ENCODE measurements around the gene FXN.
"Not testable (repeated sequence)": the region's sequence is repeated elsewhere in the genome, so short reads cannot be mapped to it uniquely, and the experiment has no call there.

FXN gene

DNA sequence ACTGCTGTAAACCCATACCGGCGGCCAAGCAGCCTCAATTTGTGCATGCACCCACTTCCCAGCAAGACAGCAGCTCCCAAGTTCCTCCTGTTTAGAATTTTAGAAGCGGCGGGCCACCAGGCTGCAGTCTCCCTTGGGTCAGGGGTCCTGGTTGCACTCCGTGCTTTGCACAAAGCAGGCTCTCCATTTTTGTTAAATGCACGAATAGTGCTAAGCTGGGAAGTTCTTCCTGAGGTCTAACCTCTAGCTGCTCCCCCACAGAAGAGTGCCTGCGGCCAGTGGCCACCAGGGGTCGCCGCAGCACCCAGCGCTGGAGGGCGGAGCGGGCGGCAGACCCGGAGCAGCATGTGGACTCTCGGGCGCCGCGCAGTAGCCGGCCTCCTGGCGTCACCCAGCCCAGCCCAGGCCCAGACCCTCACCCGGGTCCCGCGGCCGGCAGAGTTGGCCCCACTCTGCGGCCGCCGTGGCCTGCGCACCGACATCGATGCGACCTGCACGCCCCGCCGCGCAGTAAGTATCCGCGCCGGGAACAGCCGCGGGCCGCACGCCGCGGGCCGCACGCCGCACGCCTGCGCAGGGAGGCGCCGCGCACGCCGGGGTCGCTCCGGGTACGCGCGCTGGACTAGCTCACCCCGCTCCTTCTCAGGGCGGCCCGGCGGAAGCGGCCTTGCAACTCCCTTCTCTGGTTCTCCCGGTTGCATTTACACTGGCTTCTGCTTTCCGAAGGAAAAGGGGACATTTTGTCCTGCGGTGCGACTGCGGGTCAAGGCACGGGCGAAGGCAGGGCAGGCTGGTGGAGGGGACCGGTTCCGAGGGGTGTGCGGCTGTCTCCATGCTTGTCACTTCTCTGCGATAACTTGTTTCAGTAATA lies at the start of gene FXN:
TSS of gene FXN (plus strand) at position 315 of the 871 bp plus-strand sequence. CDS start at position 346, 31 bp downstream.
- no peak for TF ChIP-seq ZFX (IDR thresholded peaks at IDR 0.05; ENCODE audit: borderline replicate concordance)
- TF ChIP-seq, protein P1, sequence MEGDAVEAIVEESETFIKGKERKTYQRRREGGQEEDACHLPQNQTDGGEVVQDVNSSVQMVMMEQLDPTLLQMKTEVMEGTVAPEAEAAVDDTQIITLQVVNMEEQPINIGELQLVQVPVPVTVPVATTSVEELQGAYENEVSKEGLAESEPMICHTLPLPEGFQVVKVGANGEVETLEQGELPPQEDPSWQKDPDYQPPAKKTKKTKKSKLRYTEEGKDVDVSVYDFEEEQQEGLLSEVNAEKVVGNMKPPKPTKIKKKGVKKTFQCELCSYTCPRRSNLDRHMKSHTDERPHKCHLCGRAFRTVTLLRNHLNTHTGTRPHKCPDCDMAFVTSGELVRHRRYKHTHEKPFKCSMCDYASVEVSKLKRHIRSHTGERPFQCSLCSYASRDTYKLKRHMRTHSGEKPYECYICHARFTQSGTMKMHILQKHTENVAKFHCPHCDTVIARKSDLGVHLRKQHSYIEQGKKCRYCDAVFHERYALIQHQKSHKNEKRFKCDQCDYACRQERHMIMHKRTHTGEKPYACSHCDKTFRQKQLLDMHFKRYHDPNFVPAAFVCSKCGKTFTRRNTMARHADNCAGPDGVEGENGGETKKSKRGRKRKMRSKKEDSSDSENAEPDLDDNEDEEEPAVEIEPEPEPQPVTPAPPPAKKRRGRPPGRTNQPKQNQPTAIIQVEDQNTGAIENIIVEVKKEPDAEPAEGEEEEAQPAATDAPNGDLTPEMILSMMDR (IDR thresholded peaks at IDR 0.05): peak; percentile 99
- peak within 1 kb of the TSS; percentile 56; the same call in 1 of the 2 replicates for H3K27ac ChIP-seq

DNA sequence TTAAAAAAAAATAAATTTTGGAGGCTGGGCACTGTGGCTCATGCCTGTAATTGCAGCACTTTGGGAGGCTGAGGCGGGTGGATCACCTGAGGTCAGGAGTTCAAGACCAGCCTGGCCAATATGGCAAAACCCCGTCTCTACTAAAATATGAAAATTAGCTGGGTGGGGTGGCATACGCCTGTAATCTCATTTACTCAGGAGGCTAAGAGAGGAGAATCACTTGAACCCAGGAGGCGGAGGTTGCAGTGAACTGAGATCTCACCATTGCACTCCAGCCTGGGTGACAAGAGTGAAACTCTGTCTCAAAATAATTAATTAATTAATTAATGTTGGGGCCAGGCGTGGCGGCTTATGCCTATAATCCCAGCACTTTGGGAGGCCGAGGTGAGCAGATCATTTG lies 48.6 kb upstream of the FXN start:
- H3K27ac ChIP-seq: not testable (repeated sequence)

DNA sequence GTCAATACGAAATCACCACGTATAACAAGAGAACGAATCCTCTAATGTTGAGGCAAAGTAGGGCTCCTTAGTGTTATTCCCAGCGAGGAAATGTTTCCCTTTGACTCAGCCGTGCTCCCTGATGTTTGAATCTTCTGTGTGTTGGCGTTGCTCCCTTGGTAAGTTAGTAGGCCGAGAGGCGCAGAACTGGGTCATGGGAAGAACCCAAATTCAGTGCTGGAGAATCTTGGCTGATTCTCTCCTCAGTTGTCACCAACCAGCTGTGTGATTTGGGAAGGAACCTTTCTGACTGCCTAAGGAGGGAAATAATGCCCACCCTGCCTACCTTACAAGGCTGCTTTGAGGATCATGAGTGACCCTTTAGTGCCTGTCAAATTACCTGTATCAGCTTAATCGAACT lies 44.1 kb upstream of the FXN start:
- TF ChIP-seq ZFX (IDR thresholded peaks at IDR 0.05; ENCODE audit: borderline replicate concordance): no peak
- TF ChIP-seq, protein P1 (IDR thresholded peaks at IDR 0.05): no peak
- no peak overlapping the region for H3K27ac ChIP-seq

DNA sequence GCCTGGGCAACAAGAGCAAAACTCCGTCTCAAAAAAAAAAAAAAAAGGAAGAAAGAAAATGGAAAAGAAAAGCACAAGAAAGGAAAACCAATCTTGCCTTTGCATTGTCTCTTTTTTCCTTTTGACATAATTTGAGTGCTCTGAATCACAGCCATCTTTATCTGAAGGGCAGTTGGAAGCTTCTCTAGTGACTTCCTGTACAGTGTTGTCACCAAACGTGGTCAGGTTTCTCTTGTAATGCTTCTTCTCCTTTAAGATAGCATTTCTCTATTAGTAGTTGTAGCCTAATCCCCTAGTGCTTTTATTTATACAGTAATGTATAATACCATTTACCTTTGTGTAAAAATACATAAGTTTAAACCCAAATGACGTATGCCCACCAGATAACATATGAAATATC lies 39.8 kb upstream of the FXN start:
- TF ChIP-seq, protein P1 (IDR thresholded peaks at IDR 0.05): no peak
- TF ChIP-seq ZFX (IDR thresholded peaks at IDR 0.05; ENCODE audit: borderline replicate concordance): no peak
- H3K27ac ChIP-seq: no peak overlapping the region

DNA sequence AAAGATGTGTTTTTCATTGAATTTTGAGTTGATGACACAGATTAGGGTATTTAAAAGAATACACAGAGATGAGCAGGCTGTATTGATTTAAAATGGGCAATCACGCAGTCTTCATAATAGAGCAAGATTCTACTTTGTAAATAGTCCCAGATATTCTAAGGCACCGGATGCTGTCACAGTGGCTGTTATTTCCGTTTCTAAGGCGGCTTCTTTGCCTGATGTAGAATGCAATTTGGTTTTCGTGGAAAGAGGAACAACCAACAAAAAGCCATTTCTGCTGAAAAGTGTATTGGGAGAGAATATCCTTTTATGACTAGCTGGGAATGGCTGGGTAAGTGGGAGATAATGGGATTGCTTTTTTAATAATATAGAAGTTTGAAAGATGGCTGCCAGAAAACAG lies 39.1 kb upstream of the FXN start:
- TF ChIP-seq, protein P1 (IDR thresholded peaks at IDR 0.05): no peak
- TF ChIP-seq ZFX (IDR thresholded peaks at IDR 0.05; ENCODE audit: borderline replicate concordance): no peak
- no peak overlapping the region for H3K27ac ChIP-seq

DNA sequence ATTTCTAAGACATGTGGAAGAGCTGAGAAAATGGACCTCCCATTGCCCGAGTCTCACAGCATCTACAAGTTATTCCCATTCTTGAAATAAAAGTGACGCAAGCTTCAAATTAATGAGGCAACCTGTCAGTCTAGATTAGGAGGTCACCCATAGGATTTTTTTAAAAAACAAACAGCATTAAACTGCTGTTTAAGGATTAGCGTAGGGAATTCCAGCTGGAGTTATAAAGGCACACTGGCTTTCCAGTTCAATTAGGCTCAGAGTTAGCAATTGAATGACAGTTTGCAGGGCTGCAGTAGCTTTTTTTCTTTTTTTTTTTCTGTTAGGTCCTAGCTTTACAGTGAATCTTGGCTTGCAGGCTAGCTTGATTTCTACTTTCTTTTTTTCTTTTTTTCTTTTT lies 37.9 kb upstream of the FXN start:
- H3K27ac ChIP-seq: no peak overlapping the region

DNA sequence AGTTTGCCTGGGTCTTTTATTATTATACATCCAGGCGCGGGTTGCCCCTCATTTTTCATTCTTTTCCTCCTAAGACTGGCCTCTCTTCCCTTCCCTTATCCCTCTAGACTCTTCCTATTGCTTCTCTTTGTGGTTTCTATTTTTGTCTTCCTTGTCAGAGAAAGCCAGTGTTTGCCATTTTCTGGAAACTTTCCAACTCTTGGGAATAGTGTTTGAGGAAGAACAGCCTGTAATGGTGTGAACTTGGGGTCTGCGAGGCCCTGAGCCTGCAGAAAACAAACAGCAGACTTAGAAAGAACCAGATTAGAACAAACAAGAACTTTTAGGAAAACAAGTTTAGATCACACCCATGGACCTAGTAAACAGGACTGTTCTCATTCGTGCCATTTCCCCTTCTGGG lies 37.2 kb upstream of the FXN start:
- TF ChIP-seq ZFX (IDR thresholded peaks at IDR 0.05; ENCODE audit: borderline replicate concordance): no peak
- TF ChIP-seq, protein P1 (IDR thresholded peaks at IDR 0.05): no peak
- no peak overlapping the region for H3K27ac ChIP-seq

More for the DNA sequence above, 37.9 kb upstream of the FXN start:
- no peak for TF ChIP-seq ZFX (IDR thresholded peaks at IDR 0.05; ENCODE audit: borderline replicate concordance)
- TF ChIP-seq, protein P1 (IDR thresholded peaks at IDR 0.05): no peak
